Measurements from ENCODE around the gene ABLIM2. TPM values are rescaled to one million over a fixed set of nuclear protein-coding genes. Genes with fewer than 3 reads are reported as not detected.

ABLIM2 gene
- total and polyA plus RNA-seq, 2 experiments from 2014 or later: 1.5 to 4.3 TPM

DNA sequence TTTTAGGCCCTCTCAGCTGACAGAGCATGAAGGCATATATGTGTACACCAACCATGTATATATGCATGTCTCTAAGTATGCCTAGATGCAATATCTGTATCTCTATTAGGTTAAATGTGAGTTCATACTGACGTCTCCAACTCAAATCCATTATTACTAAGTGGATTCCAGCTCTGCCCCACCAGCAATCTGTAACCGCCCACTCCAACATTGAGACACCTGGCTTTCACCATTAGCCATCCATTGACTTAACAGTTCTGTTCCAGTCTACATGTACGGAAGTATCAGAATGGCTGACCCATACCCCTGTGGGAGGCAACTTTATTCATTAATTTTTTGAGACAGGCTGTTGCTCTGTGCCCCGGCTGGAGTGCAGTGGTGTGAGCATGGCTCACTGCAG is 25.4 kb upstream of the ABLIM2 start (continued):
- TF ChIP-seq POLR2AphosphoS5 (IDR thresholded peaks at IDR 0.05; ENCODE audit: low read depth) (no peak), CREB1 (CRISPR knock-in tag; IDR thresholded peaks at IDR 0.05; ENCODE audit: low read depth) (no peak), JUNB (IDR thresholded peaks at IDR 0.05; ENCODE audit: unreplicated experiment) (no peak), EZH2 (IDR thresholded peaks at IDR 0.05; ENCODE audit: low read depth, unreplicated experiment) (no peak), NANOG (IDR thresholded peaks at IDR 0.05; ENCODE audit: borderline replicate concordance) (no peak), STAT1 (IDR thresholded peaks at IDR 0.05; ENCODE audit: unreplicated experiment) (no peak)
- TF ChIP-seq, protein P1, sequence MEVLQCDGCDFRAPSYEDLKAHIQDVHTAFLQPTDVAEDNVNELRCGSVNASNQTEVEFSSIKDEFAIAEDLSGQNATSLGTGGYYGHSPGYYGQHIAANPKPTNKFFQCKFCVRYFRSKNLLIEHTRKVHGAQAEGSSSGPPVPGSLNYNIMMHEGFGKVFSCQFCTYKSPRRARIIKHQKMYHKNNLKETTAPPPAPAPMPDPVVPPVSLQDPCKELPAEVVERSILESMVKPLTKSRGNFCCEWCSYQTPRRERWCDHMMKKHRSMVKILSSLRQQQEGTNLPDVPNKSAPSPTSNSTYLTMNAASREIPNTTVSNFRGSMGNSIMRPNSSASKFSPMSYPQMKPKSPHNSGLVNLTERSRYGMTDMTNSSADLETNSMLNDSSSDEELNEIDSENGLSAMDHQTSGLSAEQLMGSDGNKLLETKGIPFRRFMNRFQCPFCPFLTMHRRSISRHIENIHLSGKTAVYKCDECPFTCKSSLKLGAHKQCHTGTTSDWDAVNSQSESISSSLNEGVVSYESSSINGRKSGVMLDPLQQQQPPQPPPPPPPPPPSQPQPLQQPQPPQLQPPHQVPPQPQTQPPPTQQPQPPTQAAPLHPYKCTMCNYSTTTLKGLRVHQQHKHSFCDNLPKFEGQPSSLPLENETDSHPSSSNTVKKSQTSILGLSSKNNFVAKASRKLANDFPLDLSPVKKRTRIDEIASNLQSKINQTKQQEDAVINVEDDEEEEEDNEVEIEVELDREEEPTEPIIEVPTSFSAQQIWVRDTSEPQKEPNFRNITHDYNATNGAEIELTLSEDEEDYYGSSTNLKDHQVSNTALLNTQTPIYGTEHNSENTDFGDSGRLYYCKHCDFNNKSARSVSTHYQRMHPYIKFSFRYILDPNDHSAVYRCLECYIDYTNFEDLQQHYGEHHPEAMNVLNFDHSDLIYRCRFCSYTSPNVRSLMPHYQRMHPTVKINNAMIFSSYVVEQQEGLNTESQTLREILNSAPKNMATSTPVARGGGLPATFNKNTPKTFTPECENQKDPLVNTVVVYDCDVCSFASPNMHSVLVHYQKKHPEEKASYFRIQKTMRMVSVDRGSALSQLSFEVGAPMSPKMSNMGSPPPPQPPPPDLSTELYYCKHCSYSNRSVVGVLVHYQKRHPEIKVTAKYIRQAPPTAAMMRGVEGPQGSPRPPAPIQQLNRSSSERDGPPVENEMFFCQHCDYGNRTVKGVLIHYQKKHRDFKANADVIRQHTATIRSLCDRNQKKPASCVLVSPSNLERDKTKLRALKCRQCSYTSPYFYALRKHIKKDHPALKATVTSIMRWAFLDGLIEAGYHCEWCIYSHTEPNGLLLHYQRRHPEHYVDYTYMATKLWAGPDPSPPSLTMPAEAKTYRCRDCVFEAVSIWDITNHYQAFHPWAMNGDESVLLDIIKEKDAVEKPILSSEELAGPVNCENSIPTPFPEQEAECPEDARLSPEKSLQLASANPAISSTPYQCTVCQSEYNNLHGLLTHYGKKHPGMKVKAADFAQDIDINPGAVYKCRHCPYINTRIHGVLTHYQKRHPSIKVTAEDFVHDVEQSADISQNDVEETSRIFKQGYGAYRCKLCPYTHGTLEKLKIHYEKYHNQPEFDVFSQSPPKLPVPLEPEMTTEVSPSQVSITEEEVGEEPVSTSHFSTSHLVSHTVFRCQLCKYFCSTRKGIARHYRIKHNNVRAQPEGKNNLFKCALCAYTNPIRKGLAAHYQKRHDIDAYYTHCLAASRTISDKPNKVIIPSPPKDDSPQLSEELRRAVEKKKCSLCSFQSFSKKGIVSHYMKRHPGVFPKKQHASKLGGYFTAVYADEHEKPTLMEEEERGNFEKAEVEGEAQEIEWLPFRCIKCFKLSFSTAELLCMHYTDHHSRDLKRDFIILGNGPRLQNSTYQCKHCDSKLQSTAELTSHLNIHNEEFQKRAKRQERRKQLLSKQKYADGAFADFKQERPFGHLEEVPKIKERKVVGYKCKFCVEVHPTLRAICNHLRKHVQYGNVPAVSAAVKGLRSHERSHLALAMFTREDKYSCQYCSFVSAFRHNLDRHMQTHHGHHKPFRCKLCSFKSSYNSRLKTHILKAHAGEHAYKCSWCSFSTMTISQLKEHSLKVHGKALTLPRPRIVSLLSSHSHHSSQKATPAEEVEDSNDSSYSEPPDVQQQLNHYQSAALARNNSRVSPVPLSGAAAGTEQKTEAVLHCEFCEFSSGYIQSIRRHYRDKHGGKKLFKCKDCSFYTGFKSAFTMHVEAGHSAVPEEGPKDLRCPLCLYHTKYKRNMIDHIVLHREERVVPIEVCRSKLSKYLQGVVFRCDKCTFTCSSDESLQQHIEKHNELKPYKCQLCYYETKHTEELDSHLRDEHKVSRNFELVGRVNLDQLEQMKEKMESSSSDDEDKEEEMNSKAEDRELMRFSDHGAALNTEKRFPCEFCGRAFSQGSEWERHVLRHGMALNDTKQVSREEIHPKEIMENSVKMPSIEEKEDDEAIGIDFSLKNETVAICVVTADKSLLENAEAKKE (CRISPR knock-in tag; IDR thresholded peaks at IDR 0.05): no peak

DNA sequence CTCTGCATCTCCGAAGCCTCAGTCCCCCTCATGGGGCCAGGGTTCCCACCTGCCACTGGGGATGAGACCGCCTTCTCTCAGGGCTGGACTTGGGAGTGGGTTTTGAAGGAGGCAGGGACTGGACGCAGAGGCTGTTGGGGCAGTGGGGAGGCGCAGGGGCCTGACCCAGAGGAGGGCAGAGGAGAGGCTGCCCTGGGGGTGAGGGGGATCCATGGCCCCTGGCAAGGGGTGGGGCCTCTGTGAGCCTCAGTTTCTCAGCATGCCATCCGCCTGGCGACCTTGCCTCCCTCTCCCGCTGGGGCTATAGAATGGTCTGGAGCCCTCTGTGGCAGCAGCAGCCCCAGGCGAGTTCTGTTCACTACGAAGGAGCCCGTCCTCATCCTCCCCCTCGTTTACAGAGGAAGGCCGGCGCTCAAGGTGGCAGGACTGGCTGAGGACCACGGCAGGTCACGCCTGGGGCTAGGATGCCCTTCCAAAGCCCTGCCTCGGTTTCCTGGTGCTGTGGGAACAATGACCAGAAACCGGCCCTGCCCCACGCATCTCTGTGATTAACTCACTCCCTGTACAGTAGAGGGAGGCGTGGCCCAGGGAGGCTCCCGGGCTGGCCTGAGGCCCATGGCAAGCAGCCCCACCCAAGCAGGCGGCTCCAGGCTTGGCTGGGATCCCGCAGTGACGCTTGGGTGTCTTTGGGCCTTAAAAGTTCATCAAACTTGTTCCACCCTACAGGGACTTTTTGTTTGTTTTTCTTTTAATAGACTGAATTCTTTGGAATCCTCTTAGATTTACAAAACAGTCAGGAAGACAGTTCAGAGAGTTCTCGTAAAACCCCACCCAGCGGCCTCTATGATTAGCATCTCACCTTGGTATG is 24.5 kb upstream of the ABLIM2 start:
- DNase-seq (ENCODE audit: low spot score) (no peak), ATAC-seq (peak; percentile 38; the same call in 2 of the 3 replicates)
- no peaks in the 10 kb centered on the region; the same call in 2 of the 3 replicates for H3K4me1 Mint-ChIP-seq
- peaks cover 7% of the 10 kb centered on the region; the same call in 1 of the 2 replicates for H3F3A ChIP-seq (replicated peaks; ENCODE audit: low read depth)
- H3K27me3 ChIP-seq (ENCODE audit: insufficient read depth): no peaks in the 10 kb centered on the region
- no peaks in the 10 kb centered on the region for H3K79me2 ChIP-seq (replicated peaks; ENCODE audit: insufficient read depth)
- TF ChIP-seq, protein P2, sequence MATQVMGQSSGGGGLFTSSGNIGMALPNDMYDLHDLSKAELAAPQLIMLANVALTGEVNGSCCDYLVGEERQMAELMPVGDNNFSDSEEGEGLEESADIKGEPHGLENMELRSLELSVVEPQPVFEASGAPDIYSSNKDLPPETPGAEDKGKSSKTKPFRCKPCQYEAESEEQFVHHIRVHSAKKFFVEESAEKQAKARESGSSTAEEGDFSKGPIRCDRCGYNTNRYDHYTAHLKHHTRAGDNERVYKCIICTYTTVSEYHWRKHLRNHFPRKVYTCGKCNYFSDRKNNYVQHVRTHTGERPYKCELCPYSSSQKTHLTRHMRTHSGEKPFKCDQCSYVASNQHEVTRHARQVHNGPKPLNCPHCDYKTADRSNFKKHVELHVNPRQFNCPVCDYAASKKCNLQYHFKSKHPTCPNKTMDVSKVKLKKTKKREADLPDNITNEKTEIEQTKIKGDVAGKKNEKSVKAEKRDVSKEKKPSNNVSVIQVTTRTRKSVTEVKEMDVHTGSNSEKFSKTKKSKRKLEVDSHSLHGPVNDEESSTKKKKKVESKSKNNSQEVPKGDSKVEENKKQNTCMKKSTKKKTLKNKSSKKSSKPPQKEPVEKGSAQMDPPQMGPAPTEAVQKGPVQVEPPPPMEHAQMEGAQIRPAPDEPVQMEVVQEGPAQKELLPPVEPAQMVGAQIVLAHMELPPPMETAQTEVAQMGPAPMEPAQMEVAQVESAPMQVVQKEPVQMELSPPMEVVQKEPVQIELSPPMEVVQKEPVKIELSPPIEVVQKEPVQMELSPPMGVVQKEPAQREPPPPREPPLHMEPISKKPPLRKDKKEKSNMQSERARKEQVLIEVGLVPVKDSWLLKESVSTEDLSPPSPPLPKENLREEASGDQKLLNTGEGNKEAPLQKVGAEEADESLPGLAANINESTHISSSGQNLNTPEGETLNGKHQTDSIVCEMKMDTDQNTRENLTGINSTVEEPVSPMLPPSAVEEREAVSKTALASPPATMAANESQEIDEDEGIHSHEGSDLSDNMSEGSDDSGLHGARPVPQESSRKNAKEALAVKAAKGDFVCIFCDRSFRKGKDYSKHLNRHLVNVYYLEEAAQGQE (IDR thresholded peaks at IDR 0.05; ENCODE audit: unreplicated experiment): no peak
- TF ChIP-seq NANOG (IDR thresholded peaks at IDR 0.05; ENCODE audit: borderline replicate concordance): no peak
- no peak for TF ChIP-seq JUNB (IDR thresholded peaks at IDR 0.05; ENCODE audit: unreplicated experiment)
- TF ChIP-seq, protein P3, sequence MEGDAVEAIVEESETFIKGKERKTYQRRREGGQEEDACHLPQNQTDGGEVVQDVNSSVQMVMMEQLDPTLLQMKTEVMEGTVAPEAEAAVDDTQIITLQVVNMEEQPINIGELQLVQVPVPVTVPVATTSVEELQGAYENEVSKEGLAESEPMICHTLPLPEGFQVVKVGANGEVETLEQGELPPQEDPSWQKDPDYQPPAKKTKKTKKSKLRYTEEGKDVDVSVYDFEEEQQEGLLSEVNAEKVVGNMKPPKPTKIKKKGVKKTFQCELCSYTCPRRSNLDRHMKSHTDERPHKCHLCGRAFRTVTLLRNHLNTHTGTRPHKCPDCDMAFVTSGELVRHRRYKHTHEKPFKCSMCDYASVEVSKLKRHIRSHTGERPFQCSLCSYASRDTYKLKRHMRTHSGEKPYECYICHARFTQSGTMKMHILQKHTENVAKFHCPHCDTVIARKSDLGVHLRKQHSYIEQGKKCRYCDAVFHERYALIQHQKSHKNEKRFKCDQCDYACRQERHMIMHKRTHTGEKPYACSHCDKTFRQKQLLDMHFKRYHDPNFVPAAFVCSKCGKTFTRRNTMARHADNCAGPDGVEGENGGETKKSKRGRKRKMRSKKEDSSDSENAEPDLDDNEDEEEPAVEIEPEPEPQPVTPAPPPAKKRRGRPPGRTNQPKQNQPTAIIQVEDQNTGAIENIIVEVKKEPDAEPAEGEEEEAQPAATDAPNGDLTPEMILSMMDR (conservative IDR thresholded peaks at IDR 0.05; ENCODE audit: low read depth in 2 of 2): no peak
- TF ChIP-seq STAT1 (IDR thresholded peaks at IDR 0.05; ENCODE audit: unreplicated experiment): no peak
- no peak for TF ChIP-seq ZNF331 (CRISPR knock-in tag; IDR thresholded peaks at IDR 0.05; ENCODE audit: low read depth)
- no peak overlapping the region for H2AFZ ChIP-seq
- H3K4me2 ChIP-seq: no peak overlapping the region
- H3K36me3 Mint-ChIP-seq (ENCODE audit: low read depth): no peaks in the 10 kb centered on the region
- no peaks in the 10 kb centered on the region for H3K9me3 Mint-ChIP-seq
- H3K4me3 Mint-ChIP-seq: no peak overlapping the region
- no peaks in the 10 kb centered on the region for H3K9me2 ChIP-seq (ENCODE audit: insufficient read depth)
- no peak overlapping the region for H3K27ac ChIP-seq (ENCODE audit: low read depth)
- H3K36me3 ChIP-seq (ENCODE audit: insufficient read depth): no peaks in the 10 kb centered on the region
- no peak overlapping the region for H3K27ac Mint-ChIP-seq
- no peak overlapping the region for H3K4me3 ChIP-seq
- peaks cover 5% of the 10 kb centered on the region for H3K27me3 Mint-ChIP-seq (ENCODE audit: insufficient read depth, low read depth, poor library complexity)
- no peaks in the 10 kb centered on the region for H4K20me1 ChIP-seq (replicated peaks; ENCODE audit: insufficient read depth)
- no peaks in the 10 kb centered on the region for H3K4me1 ChIP-seq (ENCODE audit: insufficient read depth)
